ENCODE data around the gene AK1. TPM values are rescaled to one million over a fixed set of nuclear protein-coding genes. Genes with fewer than 3 reads are reported as not detected.

Gene AK1
- total and polyA plus RNA-seq, 10 of the 15 experiments (the other 5 are each of a cell fraction or from before 2014, with no cell fraction given): 0.23 to 3.1 (median 1.8) TPM

- intact Hi-C loops (cut with micrococcal nuclease; ENCODE audit: unreplicated experiment) (no loop called here), in situ Hi-C loops (cut with MboI) (no loop called here)
- TF ChIP-seq ZNF687 (IDR thresholded peaks at IDR 0.05): no peak
- TF ChIP-seq YY1 (IDR thresholded peaks at IDR 0.05; ENCODE audit: low read depth, low read length): peak; percentile 51
- no peak for TF ChIP-seq REST (IDR thresholded peaks at IDR 0.05; ENCODE audit: low read depth, low read length)
- Histone ChIP-seq H4K20me1 (ENCODE audit: control insufficient read depth, insufficient read depth) (no peaks in the 10 kb centered on the region), H3K79me2 (ENCODE audit: control insufficient read depth, insufficient read depth, low read length) (peaks cover 8% of the 10 kb centered on the region), H3K36me3 (ENCODE audit: control insufficient read depth in 2 of 2, insufficient read depth in 2 of 2, low read length in 1 of 2) (no peaks in the 10 kb centered on the region), H3K9ac (ENCODE audit: control insufficient read depth, insufficient read depth, low read length) (no peak overlapping the region), H3K4me2 (ENCODE audit: control insufficient read depth, insufficient read depth) (peak overlapping the region; percentile 95), H2AFZ (ENCODE audit: control insufficient read depth, low read depth, low read length) (no peak overlapping the region), H3K27ac (ENCODE audit: control insufficient read depth, insufficient read depth) (no peak overlapping the region), H3K9me3 (replicated peaks; ENCODE audit: control insufficient read depth, insufficient read depth, low read length) (peaks cover 3% of the 10 kb centered on the region; the same call in 2 of the 3 replicates), H3K4me1 (ENCODE audit: control insufficient read depth, insufficient read depth, low read length) (peaks cover 6% of the 10 kb centered on the region), H3K4me3 (no peak overlapping the region), H3K27me3 (replicated peaks in 1 of 2; ENCODE audit: control insufficient read depth in 2 of 2, insufficient read depth in 2 of 2, low read length in 1 of 2) (no peaks in the 10 kb centered on the region)
- POLR2A ChIA-PET: interaction anchor here (0.6 kb wide), 2 partner anchors 403 to 853 kb away, joined by 3 to 8 read pairs; no protein-coding TSS in a partner anchor
- no TSS peak for BruUV-seq (replicated peaks)
- CTCF ChIA-PET: interaction anchor here (1.1 to 3.7 kb wide), 7 partner anchors 9 to 153 kb away, joined by 3 to 16 read pairs (median 7); partner anchors contain the start of gene TOR2A
- SMC1A ChIA-PET (ENCODE audit: uncharacterized antibody, unreplicated experiment): no interaction called here
- 60% methylated on average over 9 of the region's 9 CpGs for WGBS (ENCODE audit: insufficient coverage, insufficient replicate concordance, low lambda C conversion rate, missing lambda C conversion rate)
- no peak for DNase-seq (ENCODE audit: low read depth, low spot score)
- no peak for FAIRE-seq
- no peak for ATAC-seq
- RAD21 ChIA-PET (ENCODE audit: unreplicated experiment): interaction anchor here (0.9 to 2.6 kb wide), 2 partner anchors 12 to 118 kb away, joined by 3 to 9 read pairs; partner anchors contain the start of gene TOR2A
These were observed 24.6 kb downstream of the AK1 start for GRCh38 chr9:127852829-127853228.

Data from GM12878 (cell line).